Gastrocnemius medialis (tissue), 4 donors: Measurements from ENCODE around the gene HBQ1.

Experiments
- POLR2A ChIP-seq, 2 donors: fragments of 450-650 bp; IDR thresholded peaks; one replicate each; pipeline ENCODE4 v1.6.1; 2017; ENCODE audit warnings: antibody characterized with exemption in 2 of 2, mild to moderate bottlenecking in 2 of 2, moderate library complexity in 2 of 2
- TF ChIP-seq, protein P1 (sequence below), 5 experiments: fragments of 450-650 bp in 3 of 5; fragments of 200-600 bp in 2 of 5; sonication (generic) in 2 of 5; IDR thresholded peaks in 4 of 5; conservative IDR thresholded peaks in 1 of 5; 1 replicate in 4 of 5; 2 replicates in 1 of 5; pipeline ENCODE4 v1.5.1; 2016 to 2019; ENCODE audit warnings: antibody characterized with exemption in 5 of 5, mild to moderate bottlenecking in 3 of 5, moderate library complexity in 3 of 5

GRCh38 chr16:212999-213398 lies 32.7 kb downstream of the HBQ1 start:
- TF ChIP-seq, protein P1, sequence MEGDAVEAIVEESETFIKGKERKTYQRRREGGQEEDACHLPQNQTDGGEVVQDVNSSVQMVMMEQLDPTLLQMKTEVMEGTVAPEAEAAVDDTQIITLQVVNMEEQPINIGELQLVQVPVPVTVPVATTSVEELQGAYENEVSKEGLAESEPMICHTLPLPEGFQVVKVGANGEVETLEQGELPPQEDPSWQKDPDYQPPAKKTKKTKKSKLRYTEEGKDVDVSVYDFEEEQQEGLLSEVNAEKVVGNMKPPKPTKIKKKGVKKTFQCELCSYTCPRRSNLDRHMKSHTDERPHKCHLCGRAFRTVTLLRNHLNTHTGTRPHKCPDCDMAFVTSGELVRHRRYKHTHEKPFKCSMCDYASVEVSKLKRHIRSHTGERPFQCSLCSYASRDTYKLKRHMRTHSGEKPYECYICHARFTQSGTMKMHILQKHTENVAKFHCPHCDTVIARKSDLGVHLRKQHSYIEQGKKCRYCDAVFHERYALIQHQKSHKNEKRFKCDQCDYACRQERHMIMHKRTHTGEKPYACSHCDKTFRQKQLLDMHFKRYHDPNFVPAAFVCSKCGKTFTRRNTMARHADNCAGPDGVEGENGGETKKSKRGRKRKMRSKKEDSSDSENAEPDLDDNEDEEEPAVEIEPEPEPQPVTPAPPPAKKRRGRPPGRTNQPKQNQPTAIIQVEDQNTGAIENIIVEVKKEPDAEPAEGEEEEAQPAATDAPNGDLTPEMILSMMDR (IDR thresholded peaks at IDR 0.05 in 4 of 5, conservative IDR thresholded peaks at IDR 0.05 in 1 of 5), result no peak
- TF ChIP-seq POLR2A (IDR thresholded peaks at IDR 0.05), result no peak
